Testis (tissue), 3 donors: ENCODE results near the gene ELFN1. TPM values are rescaled to one million over a fixed set of nuclear protein-coding genes. Genes with fewer than 3 reads are reported as not detected.

ENCODE experiments used
- DNase-seq: peaks from one replicate; pipeline ENCODE4 v3.0.0-alpha.2; 2019
- H3K27ac ChIP-seq, 2 donors: fragments of 200-600 bp; sonication (generic); one replicate each; pipeline ENCODE4 v1.5.1; 2019
- H3K27me3 ChIP-seq: fragments of 200-600 bp; sonication (generic); one replicate; pipeline ENCODE4 v1.5.1; 2019
- H3K36me3 ChIP-seq: fragments of 200-600 bp; sonication (generic); one replicate; pipeline ENCODE4 v1.5.1; 2017; ENCODE audit warnings: low read depth; ENCODE audit errors: missing control alignments
- H3K4me1 ChIP-seq: fragments of 200-600 bp; sonication (generic); one replicate; pipeline ENCODE4 v1.5.1; 2019
- H3K4me3 ChIP-seq, 2 donors: fragments of 200-600 bp; sonication (generic); one replicate each; pipeline ENCODE4 v1.5.1; 2017 to 2019
- H3K9me3 ChIP-seq: fragments of 200-600 bp; sonication (generic); one replicate; pipeline ENCODE4 v1.5.1; 2017
- POLR2A ChIP-seq: fragments of 450-650 bp; IDR thresholded peaks from one replicate; pipeline ENCODE4 v1.6.1; 2017; ENCODE audit warnings: antibody characterized with exemption, mild to moderate bottlenecking, moderate library complexity
- WGBS, 2 donors: methylation state at CpG; one replicate each; pipeline ENCODE4 v1.1.5; 2018; 5-methylcytosine and 5-hydroxymethylcytosine counted together
- intact Hi-C: fragments of 100-400 bp; cut with DNase I; formaldehyde crosslinking; loops from one replicate; pipeline ENCODE4 v1.15.1; 2023; ENCODE audit warnings: low total_unique reads
- polyA plus RNA-seq: library from polyadenylated mRNA; stranded (reverse); fragments of 350-450 nt; fragmentation: Illumina TruSeq; extraction: RNeasy Lipid Tissue Mini Kit (QIAGEN cat#74804); gene quantifications from one replicate; pipeline ENCODE4 v1.2.3, GENCODE V29; 2014; ENCODE audit warnings: low read depth, low replicate concordance; ENCODE audit not compliant: insufficient read depth
- total RNA-seq, 2 donors: library from RNA; depleted of rRNA; stranded (reverse); fragments of >200 nt; gene quantifications; one replicate each; pipeline ENCODE4 v1.2.3, GENCODE V29; 2016
- TF ChIP-seq, protein P1 (sequence below), 3 experiments: fragments of 450-650 bp in 2 of 3; fragments of 200-600 bp in 1 of 3; sonication (generic) in 1 of 3; IDR thresholded peaks; one replicate each; pipeline ENCODE4 v1.5.1; 2016 to 2019; ENCODE audit warnings: antibody characterized with exemption in 3 of 3, mild to moderate bottlenecking in 2 of 3, moderate library complexity in 1 of 3

Gene ELFN1
- total and polyA plus RNA-seq, 3 donors from 2014 or later: 2.3 to 3.2 (median 2.8) TPM

GRCh38 chr7:1631678-1632077 lies 38.4 kb upstream of the ELFN1 start:
- Histone ChIP-seq H3K4me1 (no peaks in the 10 kb centered on the region), H3K4me3 (no peak overlapping the region), H3K9me3 (no peaks in the 10 kb centered on the region), H3K36me3 (no peaks in the 10 kb centered on the region), H3K27me3 (no peaks in the 10 kb centered on the region), H3K27ac (no peak overlapping the region)
- TF ChIP-seq, protein P1, sequence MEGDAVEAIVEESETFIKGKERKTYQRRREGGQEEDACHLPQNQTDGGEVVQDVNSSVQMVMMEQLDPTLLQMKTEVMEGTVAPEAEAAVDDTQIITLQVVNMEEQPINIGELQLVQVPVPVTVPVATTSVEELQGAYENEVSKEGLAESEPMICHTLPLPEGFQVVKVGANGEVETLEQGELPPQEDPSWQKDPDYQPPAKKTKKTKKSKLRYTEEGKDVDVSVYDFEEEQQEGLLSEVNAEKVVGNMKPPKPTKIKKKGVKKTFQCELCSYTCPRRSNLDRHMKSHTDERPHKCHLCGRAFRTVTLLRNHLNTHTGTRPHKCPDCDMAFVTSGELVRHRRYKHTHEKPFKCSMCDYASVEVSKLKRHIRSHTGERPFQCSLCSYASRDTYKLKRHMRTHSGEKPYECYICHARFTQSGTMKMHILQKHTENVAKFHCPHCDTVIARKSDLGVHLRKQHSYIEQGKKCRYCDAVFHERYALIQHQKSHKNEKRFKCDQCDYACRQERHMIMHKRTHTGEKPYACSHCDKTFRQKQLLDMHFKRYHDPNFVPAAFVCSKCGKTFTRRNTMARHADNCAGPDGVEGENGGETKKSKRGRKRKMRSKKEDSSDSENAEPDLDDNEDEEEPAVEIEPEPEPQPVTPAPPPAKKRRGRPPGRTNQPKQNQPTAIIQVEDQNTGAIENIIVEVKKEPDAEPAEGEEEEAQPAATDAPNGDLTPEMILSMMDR (IDR thresholded peaks at IDR 0.05): no peak
- no peak for TF ChIP-seq POLR2A
- 88 to 94% methylated on average over 3 to 5 of the region's 5 CpGs for WGBS, 2 donors
- no peak for DNase-seq
- intact Hi-C loops: no loop called here

DNA sequence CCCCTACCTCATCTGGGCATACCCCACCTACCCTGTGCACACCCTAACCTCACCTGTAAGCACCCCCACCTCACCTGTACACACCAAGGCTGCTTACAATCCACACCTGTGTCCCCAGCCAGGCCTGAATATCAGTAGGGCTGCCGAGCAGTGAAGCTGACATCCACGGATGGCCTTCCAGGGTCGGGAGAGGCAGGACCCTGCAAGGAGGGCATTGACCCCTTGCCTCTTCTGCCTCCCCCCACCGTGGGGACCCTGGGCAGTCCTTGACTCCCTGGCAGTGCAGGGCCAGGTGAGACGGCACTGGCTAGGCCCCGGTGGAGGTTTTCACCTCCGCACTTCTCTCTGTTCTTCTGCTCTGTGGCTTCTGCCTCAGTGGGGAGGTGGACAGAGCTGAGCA lies 37.6 kb upstream of the ELFN1 start:
- WGBS, 2 donors: 60% methylated on average over 1 to 7 of the region's 7 CpGs
- Histone ChIP-seq H3K27me3 (no peaks in the 10 kb centered on the region), H3K4me1 (no peaks in the 10 kb centered on the region), H3K9me3 (no peaks in the 10 kb centered on the region), H3K27ac (no peak overlapping the region), H3K36me3 (no peaks in the 10 kb centered on the region), H3K4me3 (no peak overlapping the region)
- intact Hi-C loops: no loop called here
- no peak for DNase-seq
- TF ChIP-seq, protein P1 (IDR thresholded peaks at IDR 0.05): no peak
- TF ChIP-seq POLR2A: no peak

GRCh38 chr7:1632916-1633785 lies 36.9 kb upstream of the ELFN1 start:
- no peak overlapping the region for H3K27ac ChIP-seq
- H3K9me3 ChIP-seq: no peaks in the 10 kb centered on the region
- no peak for DNase-seq
- intact Hi-C loops: no loop called here
- H3K36me3 ChIP-seq: no peaks in the 10 kb centered on the region
- H3K4me1 ChIP-seq: no peaks in the 10 kb centered on the region
- H3K27me3 ChIP-seq: no peaks in the 10 kb centered on the region
- 48 to 60% methylated on average over 13 to 15 of the region's 15 CpGs for WGBS, 2 donors
- TF ChIP-seq, protein P1 (IDR thresholded peaks at IDR 0.05): no peak
- TF ChIP-seq POLR2A: no peak
- no peak overlapping the region for H3K4me3 ChIP-seq

GRCh38 chr7:1635401-1635800 lies 34.7 kb upstream of the ELFN1 start:
- TF ChIP-seq, protein P1 (IDR thresholded peaks at IDR 0.05): no peak
- TF ChIP-seq POLR2A: no peak
- Histone ChIP-seq H3K36me3 (no peaks in the 10 kb centered on the region), H3K27ac (no peak overlapping the region), H3K9me3 (no peaks in the 10 kb centered on the region), H3K4me1 (no peaks in the 10 kb centered on the region), H3K27me3 (no peaks in the 10 kb centered on the region), H3K4me3 (no peak overlapping the region)
- DNase-seq: no peak
- intact Hi-C loops: no loop called here
- 92 to 96% methylated on average over 1 of the region's 1 CpG for WGBS, 2 donors

- no peak overlapping the region for H3K27ac ChIP-seq
- DNase-seq: no peak
- TF ChIP-seq, protein P1 (IDR thresholded peaks at IDR 0.05): no peak
- TF ChIP-seq POLR2A: no peak
- H3K4me1 ChIP-seq: no peaks in the 10 kb centered on the region
- H3K27me3 ChIP-seq: no peaks in the 10 kb centered on the region
- no peaks in the 10 kb centered on the region for H3K36me3 ChIP-seq
- H3K9me3 ChIP-seq: no peaks in the 10 kb centered on the region
- intact Hi-C loops: no loop called here
- H3K4me3 ChIP-seq: no peak overlapping the region
- 93 to 96% methylated on average over 2 of the region's 2 CpGs for WGBS, 2 donors
Measured at GRCh38 chr7:1637155-1637554, 32.9 kb upstream of the ELFN1 start.
